HCT116 (cell line): ENCODE results near the gene GGCT. TPM values are rescaled to one million over a fixed set of nuclear protein-coding genes. Genes with fewer than 3 reads are reported as not detected.

Experiments
- ATAC-seq: fragments of 200-7000 bp; cut with Tn5 transposase; 2 replicates; pipeline ENCODE4 v1.9.1; 2020; ENCODE audit warnings: mild to moderate bottlenecking, moderate library complexity
- BruUV-seq: library from RNA; stranded (reverse); fragments of 400-500 nt; replicated peaks from 2 replicates; lab custom pipeline; 2021; lab: Mats Ljungman, UMichigan
- CTCF ChIA-PET: fragments of 300-600 bp; sonication (Branson Sonifier 250); formaldehyde crosslinking; loops from one replicate; lab custom pipeline; 2021; ENCODE audit warnings: antibody characterized with exemption; lab: Charles Lee
- POLR2A ChIA-PET: fragments of 300-600, 350-600 bp; sonication (Branson Sonifier 250); formaldehyde crosslinking; loops from one replicate; lab custom pipeline; 2021; ENCODE audit warnings: antibody characterized with exemption; lab: Charles Lee
- RAD21 ChIA-PET, 2 experiments: fragments of 300-600 bp; sonication (Branson Sonifier 250); formaldehyde crosslinking; loops; one replicate each; lab custom pipeline; 2023; ENCODE audit warnings: low total read pairs in 2 of 2; ENCODE audit not compliant: uncharacterized antibody in 2 of 2, unreplicated experiment in 2 of 2, low non-redundant PET in 1 of 2; lab: Charles Lee
- DNase-seq: peaks from one replicate; pipeline ENCODE4 v3.0.0-alpha.2; 2010; ENCODE audit warnings: low read depth, low spot score
- H2AFZ ChIP-seq: fragments of 200-600 bp; shearing (Covaris generic), sonication (generic); 2 replicates; pipeline ENCODE4 v1.6.1; 2017; ENCODE audit warnings: low read depth, mixed run types, mixed read lengths, antibody characterized with exemption, low read length; ENCODE audit not compliant: poor library complexity, severe bottlenecking
- H3K27ac ChIP-seq: 2 replicates; pipeline ENCODE4 v1.5.1; 2012; ENCODE audit warnings: low read depth, low read length
- H3K27me3 ChIP-seq: fragments of 200-600 bp; sonication (generic); 2 replicates; pipeline ENCODE4 v1.6.1; 2016; ENCODE audit warnings: mixed run types, low read length, mixed read lengths; ENCODE audit not compliant: insufficient read depth
- H3K36me3 ChIP-seq, 2 experiments: fragments of 200-500 bp in 1 of 2; fragments of 200-600 bp in 1 of 2; sonication (Bioruptor generic) in 1 of 2; sonication (generic) in 1 of 2; 2 replicates each; pipeline versions ENCODE4 v1.5.1 to v1.6.1; 2014 to 2016; ENCODE audit warnings: low read length in 2 of 2, inconsistent platforms in 1 of 2, mixed read lengths in 1 of 2, mixed run types in 1 of 2; ENCODE audit not compliant: insufficient read depth in 2 of 2, control insufficient read depth in 1 of 2
- H3K4me1 ChIP-seq, 2 experiments: fragments of 200-600 bp in 1 of 2; sonication (generic) in 1 of 2; 2 replicates each; pipeline versions ENCODE4 v1.5.1 to v1.6.1; 2012 to 2017; ENCODE audit warnings: low read length in 2 of 2, inconsistent platforms in 1 of 2, mild to moderate bottlenecking in 1 of 2, mixed read lengths in 1 of 2, mixed run types in 1 of 2, moderate library complexity in 1 of 2; ENCODE audit not compliant: insufficient read depth in 2 of 2, control insufficient read depth in 1 of 2
- H3K4me2 ChIP-seq: fragments of 200-600 bp; sonication (generic); 2 replicates; pipeline ENCODE4 v1.6.1; 2017; ENCODE audit warnings: mixed run types, low read length, mixed read lengths
- H3K4me3 ChIP-seq, 2 experiments: fragments of 200-600 bp in 1 of 2; sonication (generic) in 1 of 2; replicated peaks in 1 of 2; 2 replicates each; pipeline ENCODE4 v1.5.1; 2011 to 2016; ENCODE audit warnings: low read length in 2 of 2, control low read depth in 1 of 2, low read depth in 1 of 2, mild to moderate bottlenecking in 1 of 2, mixed read lengths in 1 of 2, mixed run types in 1 of 2
- H3K79me2 ChIP-seq: fragments of 200-600 bp; sonication (generic); 2 replicates; pipeline ENCODE4 v1.6.1; 2017; ENCODE audit warnings: mild to moderate bottlenecking, mixed run types, low read length, moderate library complexity, mixed read lengths; ENCODE audit not compliant: insufficient read depth
- H3K9ac ChIP-seq: fragments of 200-600 bp; sonication (generic); 2 replicates; pipeline ENCODE4 v1.6.1; 2016; ENCODE audit warnings: low read length, mixed read lengths
- H3K9me2 ChIP-seq: fragments of 200-600 bp; sonication (generic), shearing (Covaris generic); 2 replicates; pipeline ENCODE4 v1.6.1; 2017; ENCODE audit warnings: mixed run types, mild to moderate bottlenecking, moderate library complexity; ENCODE audit not compliant: insufficient read depth
- H3K9me3 ChIP-seq, 2 experiments: fragments of 200-500 bp in 1 of 2; fragments of 200-600 bp in 1 of 2; sonication (Bioruptor generic) in 1 of 2; sonication (generic) in 1 of 2; 2 replicates each; pipeline ENCODE4 v1.6.1; 2014 to 2017; ENCODE audit warnings: low read length in 2 of 2, mixed read lengths in 2 of 2, inconsistent platforms in 1 of 2, low read depth in 1 of 2, mild to moderate bottlenecking in 1 of 2, mixed run types in 1 of 2, moderate library complexity in 1 of 2; ENCODE audit not compliant: control insufficient read depth in 1 of 2, insufficient read depth in 1 of 2
- H4K20me1 ChIP-seq: fragments of 200-600 bp; sonication (generic), shearing (Covaris generic); 2 replicates; pipeline ENCODE4 v1.6.1; 2017; ENCODE audit warnings: mixed run types, mild to moderate bottlenecking, moderate library complexity; ENCODE audit not compliant: insufficient read depth
- JUND ChIP-seq: IDR thresholded peaks from 2 replicates; pipeline ENCODE4 v1.6.1; 2012
- POLR2A ChIP-seq: IDR thresholded peaks from 2 replicates; pipeline ENCODE4 v1.7.0; 2011; ENCODE audit warnings: borderline replicate concordance; ENCODE audit not compliant: insufficient read depth, insufficient read length; ENCODE audit errors: extremely low read depth
- SIN3A ChIP-seq: IDR thresholded peaks from 2 replicates; pipeline ENCODE4 v1.6.1; 2012; ENCODE audit warnings: low read depth
- YY1 ChIP-seq: IDR thresholded peaks from 2 replicates; pipeline ENCODE4 v1.6.1; 2011; ENCODE audit warnings: low read length, low read depth, moderate library complexity, mild to moderate bottlenecking; ENCODE audit not compliant: insufficient replicate concordance; ENCODE audit errors: extremely low read depth
- intact Hi-C: fragments of 100-400 bp; cut with micrococcal nuclease; formaldehyde crosslinking; loops from 2 replicates; pipeline ENCODE4 v1.10.0; 2022
- total RNA-seq: library from RNA; stranded (reverse); gene quantifications from one replicate; pipeline ENCODE4 v1.2.1, GENCODE V29; 2021; ENCODE audit not compliant: unreplicated experiment
- TF ChIP-seq, protein P1 (sequence below), 3 experiments: fragments of 200-600 bp in 1 of 3; sonication (generic) in 1 of 3; IDR thresholded peaks in 2 of 3; conservative IDR thresholded peaks in 1 of 3; 2 replicates each; pipeline ENCODE4 v1.5.1; 2012 to 2017; ENCODE audit warnings: low read depth in 2 of 3, low read length in 2 of 3, antibody characterized with exemption in 1 of 3, borderline replicate concordance in 1 of 3, control low read depth in 1 of 3, mild to moderate bottlenecking in 1 of 3, mixed read lengths in 1 of 3, mixed run types in 1 of 3, moderate library complexity in 1 of 3; ENCODE audit not compliant: insufficient read depth in 1 of 3
- TF ChIP-seq, protein P2 (sequence below): IDR thresholded peaks from 2 replicates; pipeline ENCODE4 v1.6.1; 2011; ENCODE audit warnings: mild to moderate bottlenecking, low read length, moderate library complexity; ENCODE audit not compliant: insufficient replicate concordance; ENCODE audit errors: extremely low read depth

Gene GGCT
- total RNA-seq, 1 experiment from 2014 or later, result 60.6 TPM

- intact Hi-C loops, result no loop called here
- no peak for DNase-seq
- H3K9me2 ChIP-seq, result no peaks in the 10 kb centered on the region
- no peaks in the 10 kb centered on the region for H4K20me1 ChIP-seq
- no peak overlapping the region for H3K9ac ChIP-seq
- H3K4me1 ChIP-seq, result peaks cover 0 to 8% of the 10 kb centered on the region in 2 experiments; a peak in 2 of 4 replicates
- TF ChIP-seq POLR2A, result no peak
- TF ChIP-seq, protein P1, sequence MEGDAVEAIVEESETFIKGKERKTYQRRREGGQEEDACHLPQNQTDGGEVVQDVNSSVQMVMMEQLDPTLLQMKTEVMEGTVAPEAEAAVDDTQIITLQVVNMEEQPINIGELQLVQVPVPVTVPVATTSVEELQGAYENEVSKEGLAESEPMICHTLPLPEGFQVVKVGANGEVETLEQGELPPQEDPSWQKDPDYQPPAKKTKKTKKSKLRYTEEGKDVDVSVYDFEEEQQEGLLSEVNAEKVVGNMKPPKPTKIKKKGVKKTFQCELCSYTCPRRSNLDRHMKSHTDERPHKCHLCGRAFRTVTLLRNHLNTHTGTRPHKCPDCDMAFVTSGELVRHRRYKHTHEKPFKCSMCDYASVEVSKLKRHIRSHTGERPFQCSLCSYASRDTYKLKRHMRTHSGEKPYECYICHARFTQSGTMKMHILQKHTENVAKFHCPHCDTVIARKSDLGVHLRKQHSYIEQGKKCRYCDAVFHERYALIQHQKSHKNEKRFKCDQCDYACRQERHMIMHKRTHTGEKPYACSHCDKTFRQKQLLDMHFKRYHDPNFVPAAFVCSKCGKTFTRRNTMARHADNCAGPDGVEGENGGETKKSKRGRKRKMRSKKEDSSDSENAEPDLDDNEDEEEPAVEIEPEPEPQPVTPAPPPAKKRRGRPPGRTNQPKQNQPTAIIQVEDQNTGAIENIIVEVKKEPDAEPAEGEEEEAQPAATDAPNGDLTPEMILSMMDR (IDR thresholded peaks at IDR 0.05 in 2 of 3, conservative IDR thresholded peaks at IDR 0.05 in 1 of 3; ENCODE audit: borderline replicate concordance in 1 of 3, insufficient read depth in 1 of 3, low read depth in 2 of 3, low read length in 2 of 3), result no peak
- TF ChIP-seq, all 23 proteins: peak for 0
- no TSS peak for BruUV-seq
- Histone ChIP-seq H2AFZ (no peak overlapping the region), H3K27ac (no peak overlapping the region), H3K36me3 (no peaks in the 10 kb centered on the region), H3K9me3 (no peaks in the 10 kb centered on the region), H3K4me2 (no peak overlapping the region), H3K79me2 (peaks cover 5% of the 10 kb centered on the region; the same call in 1 of the 2 replicates), H3K4me3 (no peak overlapping the region), H3K27me3 (no peaks in the 10 kb centered on the region)
- ChIA-PET RAD21 (no interaction called here), POLR2A (no interaction called here), CTCF (no interaction called here)
- ATAC-seq, result no peak
These were observed 39.4 kb downstream of the GGCT start for GRCh38 chr7:30465046-30465810.

- Histone ChIP-seq H3K4me1 (peaks cover 0 to 1% of the 10 kb centered on the region in 2 experiments; a peak in 2 of 4 replicates), H3K9me2 (no peaks in the 10 kb centered on the region), H3K36me3 (no peaks in the 10 kb centered on the region), H2AFZ (no peak overlapping the region), H3K27me3 (no peaks in the 10 kb centered on the region), H3K9me3 (no peaks in the 10 kb centered on the region), H4K20me1 (no peaks in the 10 kb centered on the region), H3K9ac (no peak overlapping the region), H3K79me2 (peaks cover 5% of the 10 kb centered on the region; the same call in 1 of the 2 replicates), H3K27ac (no peak overlapping the region), H3K4me3 (no peak overlapping the region), H3K4me2 (no peak overlapping the region)
- intact Hi-C loops, result no loop called here
- ChIA-PET RAD21 (no interaction called here), POLR2A (no interaction called here), CTCF (no interaction called here)
- DNase-seq, result no peak
- TF ChIP-seq YY1 (no peak), SIN3A (no peak), JUND (no peak)
- TF ChIP-seq, protein P2, sequence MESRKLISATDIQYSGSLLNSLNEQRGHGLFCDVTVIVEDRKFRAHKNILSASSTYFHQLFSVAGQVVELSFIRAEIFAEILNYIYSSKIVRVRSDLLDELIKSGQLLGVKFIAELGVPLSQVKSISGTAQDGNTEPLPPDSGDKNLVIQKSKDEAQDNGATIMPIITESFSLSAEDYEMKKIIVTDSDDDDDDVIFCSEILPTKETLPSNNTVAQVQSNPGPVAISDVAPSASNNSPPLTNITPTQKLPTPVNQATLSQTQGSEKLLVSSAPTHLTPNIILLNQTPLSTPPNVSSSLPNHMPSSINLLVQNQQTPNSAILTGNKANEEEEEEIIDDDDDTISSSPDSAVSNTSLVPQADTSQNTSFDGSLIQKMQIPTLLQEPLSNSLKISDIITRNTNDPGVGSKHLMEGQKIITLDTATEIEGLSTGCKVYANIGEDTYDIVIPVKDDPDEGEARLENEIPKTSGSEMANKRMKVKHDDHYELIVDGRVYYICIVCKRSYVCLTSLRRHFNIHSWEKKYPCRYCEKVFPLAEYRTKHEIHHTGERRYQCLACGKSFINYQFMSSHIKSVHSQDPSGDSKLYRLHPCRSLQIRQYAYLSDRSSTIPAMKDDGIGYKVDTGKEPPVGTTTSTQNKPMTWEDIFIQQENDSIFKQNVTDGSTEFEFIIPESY, result no peak
- no peak for ATAC-seq
- BruUV-seq, result no TSS peak
These were observed 40.4 kb downstream of the GGCT start for GRCh38 chr7:30464231-30464671.
